NOMO-1 treated with DMSO at 0.1 percent for 48 hours (cell line): ENCODE data around the gene NPLOC4.
"Not testable (repeated sequence)": the region's sequence is repeated elsewhere in the genome, so short reads cannot be mapped to it uniquely, and the experiment has no call there.

Experiments used
- DNase-seq: peaks from one replicate; lab custom pipeline; 2025; ENCODE audit not compliant: unreplicated experiment; lab: John Stamatoyannopoulos, UW

NPLOC4 gene

DNA sequence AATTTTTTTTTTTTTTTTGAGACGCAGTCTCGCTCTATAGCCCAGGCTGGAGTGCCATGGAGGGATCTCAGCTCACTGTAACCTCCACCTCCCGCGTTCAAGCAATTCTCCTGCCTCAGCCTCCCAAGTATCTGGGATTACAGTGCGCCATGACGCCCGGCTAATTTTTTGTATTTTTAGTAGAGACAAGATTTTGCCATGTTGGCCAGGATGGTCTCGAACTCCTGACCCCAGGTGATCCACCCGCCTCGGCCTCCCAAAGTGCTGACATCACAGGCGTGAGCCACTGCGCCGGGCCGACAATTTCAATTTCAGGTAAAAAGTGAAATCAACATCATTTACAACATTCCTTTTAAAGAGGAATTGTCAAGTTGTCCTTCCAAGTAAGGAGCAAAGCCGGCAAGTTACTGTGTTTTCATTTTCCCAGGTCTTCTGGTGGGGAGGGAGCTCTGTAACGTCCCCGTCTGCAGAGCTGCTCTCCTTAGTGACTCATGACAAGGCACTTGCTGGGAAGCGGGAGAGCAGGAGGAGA lies 873 bp downstream of the NPLOC4 start:
- DNase-seq = no peak

DNA sequence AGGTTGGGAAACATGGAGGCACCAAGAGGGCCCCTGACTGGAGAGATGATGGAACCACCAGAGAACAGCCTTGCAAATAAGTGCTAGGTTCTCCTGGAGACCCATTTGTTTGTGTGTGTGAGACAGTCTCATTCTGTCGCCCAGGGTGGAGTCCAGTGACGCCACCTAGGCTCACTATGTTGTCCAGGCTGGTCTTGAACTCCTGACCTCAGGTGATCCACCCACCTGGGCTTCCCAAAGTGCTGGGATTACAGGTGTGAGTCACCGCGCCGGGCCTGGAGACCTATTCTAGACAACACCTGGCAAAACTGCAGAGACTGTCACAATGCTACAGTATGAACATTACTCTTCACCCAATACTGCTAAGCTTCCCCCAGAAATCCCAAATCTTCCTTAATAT lies 1.5 kb downstream of the NPLOC4 start:
- DNase-seq = no peak

DNA sequence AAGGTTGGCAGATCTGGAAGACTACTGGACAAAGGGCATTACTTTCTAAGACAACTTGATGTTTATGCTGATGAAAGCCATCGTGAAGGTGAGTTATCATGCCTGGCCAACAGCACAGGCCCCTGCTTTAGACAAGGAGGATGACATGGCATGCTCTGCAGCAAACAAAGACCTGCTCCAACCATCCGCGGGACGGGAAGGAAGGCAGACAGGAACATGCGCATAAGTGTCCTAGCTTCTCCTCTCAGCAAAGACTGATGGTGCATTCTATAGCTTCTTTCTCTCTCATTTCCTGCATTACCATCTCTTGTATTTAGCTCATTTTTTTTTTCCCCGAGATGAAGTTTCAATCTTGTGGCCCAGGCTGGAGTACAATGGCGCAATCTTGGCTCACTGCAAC lies 5.4 kb downstream of the NPLOC4 start:
- DNase-seq = no peak

DNA sequence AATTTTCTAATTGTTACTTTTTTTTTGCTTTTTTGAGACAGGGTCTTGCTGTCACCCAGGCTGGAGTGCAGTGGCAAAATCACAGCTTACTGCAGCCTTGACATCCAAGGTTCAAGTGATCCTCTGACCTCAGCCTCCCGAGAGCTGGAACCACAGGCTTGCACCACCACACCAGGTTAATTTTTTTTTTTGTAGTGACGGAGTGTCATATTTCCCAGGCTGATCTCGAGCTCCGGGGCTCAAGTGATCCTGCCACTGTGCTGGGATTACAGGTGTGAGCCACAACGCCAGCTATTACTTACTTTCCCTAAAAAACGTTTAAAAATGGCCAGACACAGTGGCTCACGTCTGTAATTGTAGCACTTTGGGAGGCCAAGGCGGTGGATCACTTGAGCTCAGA lies 6.6 kb downstream of the NPLOC4 start:
- DNase-seq = no peak

DNA sequence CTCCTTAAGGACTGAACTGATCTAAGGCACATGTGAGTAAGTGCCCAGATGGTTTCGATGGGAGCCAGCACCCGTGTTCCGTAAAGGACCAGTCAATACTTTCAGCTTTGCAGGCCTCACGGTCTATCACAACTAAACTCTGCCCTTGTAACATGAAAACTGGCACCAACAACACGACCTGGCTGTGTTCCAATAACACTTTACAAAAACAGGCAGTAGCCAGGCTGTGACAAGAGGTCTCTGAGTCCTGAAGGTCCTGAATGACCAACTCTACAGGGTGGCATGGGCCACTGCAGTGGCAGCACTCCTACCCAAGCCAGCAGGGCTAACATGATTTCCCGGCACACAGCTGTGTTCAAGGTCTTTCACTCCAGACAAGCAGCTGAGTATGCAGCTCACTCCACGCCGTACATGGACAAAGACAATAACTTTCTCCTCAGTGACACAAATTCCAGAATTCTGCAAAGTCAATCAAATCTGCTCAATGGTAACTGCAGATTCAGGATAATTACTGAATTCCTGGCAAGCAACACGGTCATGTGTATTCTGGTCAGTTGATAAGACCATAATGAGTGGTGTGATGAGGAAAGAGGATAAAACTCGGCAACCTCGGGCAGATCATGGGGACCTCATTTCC lies 15.3 kb downstream of the NPLOC4 start:
- DNase-seq = no peak

DNA sequence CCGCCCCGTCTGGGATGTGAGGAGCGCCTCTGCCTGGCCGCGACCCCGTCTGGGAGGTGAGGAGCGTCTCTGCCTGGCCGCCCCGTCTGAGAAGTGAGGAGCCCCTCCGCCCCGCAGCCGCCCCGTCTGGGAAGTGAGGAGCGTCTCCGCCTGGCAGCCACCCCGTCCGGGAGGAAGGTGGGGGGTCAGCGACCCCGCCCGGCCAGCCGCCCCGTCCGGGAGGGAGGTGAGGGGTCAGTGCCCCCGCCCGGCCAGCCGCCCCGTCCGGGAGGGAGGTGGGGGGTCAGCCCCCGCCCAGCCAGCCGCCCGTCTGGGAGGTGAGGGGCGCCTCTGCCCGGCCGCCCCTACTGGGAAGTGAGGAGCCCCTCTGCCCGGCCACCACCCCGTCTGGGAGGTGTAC lies 18.6 kb downstream of the NPLOC4 start:
- DNase-seq = not testable (repeated sequence)

DNA sequence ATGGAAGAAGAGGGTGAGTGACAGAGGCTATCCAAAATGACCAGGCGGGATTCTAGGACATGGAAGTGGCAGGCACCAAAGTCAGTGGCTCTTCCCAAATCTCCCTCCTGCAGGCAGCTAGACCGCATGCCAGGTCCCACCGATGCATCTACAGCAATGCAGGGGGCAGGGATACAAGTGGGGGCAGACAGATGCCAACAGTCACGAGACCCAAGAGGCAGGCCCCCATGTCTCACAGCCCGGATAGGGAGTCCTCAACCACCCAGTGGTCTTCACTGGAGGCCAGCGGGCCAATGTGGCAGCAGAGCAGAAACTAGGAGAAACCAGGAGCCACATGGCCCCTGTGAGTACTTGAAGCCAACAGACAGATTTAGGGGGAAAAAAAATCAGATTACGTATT lies 20.0 kb downstream of the NPLOC4 start:
- DNase-seq = no peak

DNA sequence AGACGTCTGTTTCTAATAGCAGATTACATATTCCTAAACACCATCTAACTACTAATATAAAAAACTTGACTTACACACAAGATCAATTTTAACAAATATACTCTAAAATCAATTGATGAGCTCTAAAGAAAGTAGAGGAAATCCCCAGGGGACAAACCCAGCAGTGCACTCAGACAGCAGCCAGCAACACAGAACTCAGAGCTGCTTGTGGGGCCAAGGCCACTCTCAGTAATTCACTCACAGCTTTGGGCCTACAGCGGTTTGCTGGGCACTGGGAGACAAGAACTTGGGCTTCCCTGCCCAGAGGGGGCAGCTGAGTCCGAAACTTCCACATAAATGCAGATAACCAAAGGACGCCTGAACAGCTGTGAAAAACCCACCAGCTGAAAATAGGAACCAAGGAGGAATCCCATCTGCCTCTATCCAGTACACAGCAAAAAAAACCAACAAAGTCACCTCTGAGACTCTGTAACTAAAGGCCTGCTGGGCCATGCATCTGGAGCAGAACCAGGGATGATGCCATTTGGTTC lies 21.4 kb downstream of the NPLOC4 start:
- no peak for DNase-seq

DNA sequence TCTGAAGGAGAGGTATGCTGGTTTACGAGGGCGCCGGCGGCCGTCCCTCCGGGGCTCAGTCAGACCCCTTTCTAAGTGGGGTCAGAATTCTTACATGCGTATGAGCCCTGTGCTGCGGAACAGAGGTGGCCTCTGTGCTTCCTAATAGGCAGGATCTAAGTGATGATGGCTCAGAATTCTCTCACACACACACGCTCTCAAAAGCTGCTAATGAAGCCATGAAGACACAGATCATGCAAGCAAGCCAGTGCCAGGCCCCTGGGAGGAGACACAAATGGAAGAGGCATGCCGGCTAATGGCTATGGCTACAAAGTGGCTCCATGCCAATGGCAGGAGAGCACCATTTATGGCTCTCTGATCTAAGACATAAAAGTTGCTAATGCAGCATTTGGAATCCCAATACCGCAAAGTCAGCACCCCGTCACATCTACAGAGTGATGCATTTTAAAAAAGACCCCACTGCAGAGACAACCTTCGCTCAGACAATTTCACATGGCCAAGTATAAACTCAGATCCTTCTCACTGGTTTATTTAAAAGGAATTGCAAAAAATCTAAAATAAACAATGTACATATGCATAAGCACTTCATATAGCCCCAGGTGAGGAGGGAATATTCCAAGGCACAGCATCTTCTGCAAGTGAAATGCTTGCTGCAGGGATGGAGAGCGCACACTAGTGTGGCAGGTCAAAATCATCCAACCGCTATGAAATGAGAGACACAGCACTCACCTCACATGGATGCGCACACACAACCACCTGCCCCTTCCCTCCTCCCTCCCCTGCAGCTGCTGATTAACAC lies 24.5 kb downstream of the NPLOC4 start:
- DNase-seq = no peak

DNA sequence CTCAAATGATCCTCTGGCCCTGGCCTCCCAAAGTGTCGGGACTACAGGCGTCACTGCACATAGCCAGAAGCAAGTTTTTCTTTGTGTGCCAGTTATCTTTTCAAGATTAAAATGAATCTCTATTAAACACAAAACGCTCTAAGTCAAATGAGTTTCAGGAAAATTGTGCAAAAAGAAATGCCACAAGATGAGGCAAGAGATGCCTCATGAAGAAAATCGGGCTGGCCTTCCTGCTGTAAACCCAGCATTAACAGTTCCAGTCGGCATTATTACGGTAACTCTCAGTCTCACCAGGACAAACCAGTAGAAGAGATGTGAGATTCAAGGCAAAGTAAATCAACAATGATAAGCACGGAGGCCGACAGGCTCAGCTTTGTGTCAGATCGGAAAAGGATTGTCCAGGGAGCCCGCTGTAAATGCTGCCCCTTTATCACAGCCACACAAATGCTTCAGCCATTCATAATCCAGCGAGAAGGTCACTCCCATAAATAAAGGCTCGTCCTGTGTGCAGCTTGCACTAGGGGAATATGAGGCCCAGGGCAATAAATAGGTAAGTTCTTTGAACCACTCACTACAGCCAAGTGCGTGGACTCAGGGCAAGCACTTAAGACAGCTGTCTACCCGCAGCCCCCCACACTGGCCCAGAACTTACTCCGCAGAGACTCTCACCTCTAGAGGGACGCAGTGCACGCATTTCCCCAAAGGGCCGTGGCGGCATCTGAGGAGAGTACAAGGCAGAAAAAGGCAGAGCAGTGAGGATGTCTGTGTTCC lies 27.2 kb downstream of the NPLOC4 start:
- no peak for DNase-seq

DNA sequence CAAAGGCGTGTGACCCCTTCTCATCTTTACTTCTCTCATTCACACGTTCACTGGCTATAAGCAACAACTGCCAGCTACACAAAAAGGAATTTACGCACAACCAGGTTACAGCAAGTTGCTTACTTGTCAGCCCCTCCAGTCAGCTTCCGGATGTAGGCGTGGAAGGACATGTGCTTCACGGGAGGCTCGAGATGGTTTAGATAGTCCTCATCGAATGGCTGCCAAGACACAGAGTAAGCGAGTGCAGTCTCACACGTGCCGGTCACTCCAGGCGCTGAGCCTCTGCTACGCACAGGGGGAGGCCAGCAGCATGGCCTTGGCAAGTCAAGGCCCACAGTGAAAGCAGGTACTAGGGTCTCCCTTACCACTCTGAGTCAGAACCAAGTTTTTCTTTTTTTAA lies 28.3 kb downstream of the NPLOC4 start:
- no peak for DNase-seq

DNA sequence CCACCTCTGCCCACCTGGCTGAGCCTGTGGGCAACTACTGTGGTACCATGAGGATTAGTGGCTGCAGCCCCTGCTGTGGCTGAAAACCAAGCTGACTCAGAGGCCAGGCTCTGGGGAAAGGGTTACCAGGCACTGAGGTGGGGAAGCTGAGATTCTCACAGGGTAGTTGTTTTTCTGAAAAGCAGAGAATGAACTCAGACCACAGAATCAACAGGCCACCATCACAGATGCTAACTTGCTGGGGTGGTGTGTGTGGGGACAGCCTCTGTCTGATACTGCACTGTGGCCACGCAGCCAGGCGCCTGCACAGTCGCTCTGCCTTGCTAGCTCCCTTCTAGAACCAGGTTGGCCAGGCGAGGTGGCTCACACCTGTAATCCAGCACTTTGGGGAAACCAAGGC lies 28.8 kb downstream of the NPLOC4 start:
- no peak for DNase-seq

DNA sequence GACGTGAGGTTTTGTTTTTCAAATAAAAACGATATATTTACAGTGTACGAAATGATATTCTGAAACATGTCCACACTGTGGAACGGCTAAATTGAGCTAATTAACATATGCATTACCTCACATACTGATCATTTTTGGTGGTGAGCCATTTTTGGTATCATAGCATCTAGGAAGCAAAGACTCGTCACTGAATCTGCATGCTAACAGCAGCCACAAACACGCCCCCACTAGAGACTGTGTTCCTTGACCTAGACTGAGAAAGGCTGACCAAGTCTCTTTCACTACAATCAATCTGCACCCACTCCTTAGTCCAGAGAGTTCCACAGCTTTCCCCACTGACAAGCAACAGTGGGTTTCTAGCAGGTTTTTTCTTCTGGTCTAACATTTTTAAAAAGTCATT lies 29.5 kb downstream of the NPLOC4 start:
- DNase-seq = no peak

DNA sequence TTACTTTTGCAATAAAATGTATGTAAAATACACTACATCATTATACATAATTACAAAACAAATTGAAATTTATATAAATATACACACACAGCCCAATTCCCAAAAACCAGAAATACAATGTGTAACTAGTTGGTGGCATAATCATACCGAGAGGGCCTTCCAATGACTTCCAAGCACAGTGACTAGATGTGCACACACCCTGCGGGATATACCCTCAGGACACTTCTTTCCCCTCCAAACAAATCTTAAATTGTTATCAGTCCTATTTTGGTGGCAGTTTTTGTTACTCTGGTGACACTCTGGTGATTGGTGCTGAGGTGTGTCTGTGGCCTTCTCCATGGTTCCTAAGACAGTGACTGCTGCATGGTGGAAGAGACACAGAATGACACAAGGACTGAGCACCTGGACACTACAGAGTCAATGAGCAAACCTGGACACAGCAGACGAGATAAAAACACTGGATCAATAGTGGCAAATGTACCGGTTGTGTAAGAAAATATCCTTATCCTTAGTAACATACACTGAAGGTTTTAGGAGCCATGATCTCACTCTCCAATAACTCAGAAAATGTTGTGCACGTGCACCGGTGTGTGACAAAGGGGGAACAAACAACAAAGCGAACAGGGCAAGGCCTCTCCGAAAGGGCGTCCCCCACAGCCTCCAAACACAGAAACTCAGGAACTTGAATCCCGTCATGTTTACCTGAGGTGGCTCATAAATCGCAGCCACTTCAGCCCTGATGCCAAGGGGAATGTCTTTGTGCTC lies 32.9 kb downstream of the NPLOC4 start:
- no peak for DNase-seq

DNA sequence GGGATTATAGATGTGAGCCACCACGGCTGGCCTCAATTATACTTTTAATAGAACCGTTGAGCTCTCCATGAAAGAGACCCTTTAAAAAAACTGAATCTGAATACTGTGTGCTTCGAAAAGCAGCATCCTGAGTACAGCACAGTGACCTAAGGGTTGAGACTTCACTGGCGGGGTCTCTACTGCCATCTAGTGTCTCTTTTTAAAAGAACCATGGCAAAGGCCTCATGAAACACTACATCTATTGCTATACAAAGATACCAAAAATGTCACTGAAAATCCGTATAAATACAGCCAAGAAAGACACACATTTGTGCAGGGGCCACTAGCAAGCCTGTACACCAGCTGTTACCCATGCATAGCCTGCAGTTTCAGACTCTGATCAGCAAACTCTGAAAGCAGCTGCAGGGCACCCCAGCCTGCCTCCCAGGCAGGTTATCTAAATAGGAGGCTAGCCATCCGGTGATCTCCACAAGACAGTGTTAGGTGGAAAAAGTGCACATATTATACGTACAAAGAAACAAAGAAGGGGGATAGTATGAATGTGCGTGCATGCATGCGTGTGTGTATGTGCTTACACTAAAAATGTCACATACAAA lies 35.3 kb downstream of the NPLOC4 start:
- peak; percentile 77 for DNase-seq

DNA sequence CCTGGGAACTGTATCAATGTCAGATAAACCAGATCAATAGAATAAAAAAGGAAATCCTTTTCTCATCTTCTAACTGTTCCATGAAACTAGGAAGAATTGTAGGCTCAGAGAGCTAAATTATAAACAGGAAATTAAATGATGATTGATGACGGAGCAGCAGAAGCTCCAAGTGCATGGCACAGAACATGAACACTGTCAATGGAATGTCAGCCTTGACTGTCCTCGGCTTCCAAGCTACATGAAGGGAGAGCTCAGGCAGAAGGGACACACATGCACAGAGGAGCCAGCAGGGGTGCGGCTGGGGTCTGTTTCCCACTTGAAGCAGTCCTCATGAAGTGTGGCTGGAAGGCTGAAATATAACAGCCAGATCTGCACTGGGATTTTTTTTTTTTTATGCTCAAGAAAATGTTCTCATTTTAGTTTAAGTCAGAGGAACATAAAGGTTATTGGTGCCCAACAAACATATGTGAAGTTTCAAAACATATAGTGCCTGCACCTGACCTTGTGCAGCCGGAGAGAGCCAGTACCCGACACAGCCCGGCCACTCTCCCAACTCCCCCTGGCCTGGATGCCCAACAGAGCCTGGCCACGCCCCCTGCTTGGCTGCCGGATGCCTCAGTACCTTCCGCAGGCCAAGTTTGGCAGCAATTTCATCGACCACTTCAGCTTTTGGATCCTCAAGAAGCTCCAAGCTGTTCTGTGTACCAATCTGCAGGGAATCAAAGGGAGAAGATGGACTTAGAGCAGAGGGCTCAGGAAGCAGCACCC lies 37.0 kb downstream of the NPLOC4 start:
- DNase-seq = no peak

DNA sequence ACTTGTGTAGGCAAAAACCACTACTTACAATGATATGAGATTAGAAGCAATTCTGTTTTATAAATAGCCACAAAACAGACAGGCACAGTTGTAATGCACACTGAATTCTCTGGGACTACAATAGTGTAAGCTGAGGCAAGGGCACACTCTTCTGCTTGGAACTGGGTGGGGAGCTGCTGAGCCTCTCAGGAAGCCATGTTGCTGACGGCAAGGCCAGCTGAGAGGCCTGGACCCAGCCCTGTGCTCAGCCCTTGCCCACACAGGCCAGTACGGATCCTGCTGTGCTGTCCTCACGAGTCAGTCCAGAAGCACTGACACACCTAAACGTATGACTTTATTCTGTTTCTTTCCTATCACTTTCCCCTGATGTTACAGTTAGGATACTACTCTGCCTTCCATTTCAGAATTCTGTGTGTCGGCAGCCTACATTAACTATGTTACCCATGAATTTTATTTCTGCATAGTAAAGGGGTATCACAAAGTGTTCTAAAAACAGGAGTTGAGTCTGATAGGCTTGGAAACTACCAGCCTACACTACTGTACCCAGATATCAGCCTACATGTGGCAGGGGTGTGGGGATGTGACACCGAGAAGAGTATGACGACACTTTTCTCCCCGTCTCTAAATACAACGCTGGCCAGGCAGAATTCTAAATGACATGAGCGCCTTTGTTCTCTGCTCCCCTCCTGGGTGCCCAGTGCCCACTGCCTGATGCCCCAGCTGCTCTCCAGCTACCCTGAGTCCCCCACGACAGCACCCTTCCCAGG lies 43.6 kb downstream of the NPLOC4 start:
- no peak for DNase-seq

DNA sequence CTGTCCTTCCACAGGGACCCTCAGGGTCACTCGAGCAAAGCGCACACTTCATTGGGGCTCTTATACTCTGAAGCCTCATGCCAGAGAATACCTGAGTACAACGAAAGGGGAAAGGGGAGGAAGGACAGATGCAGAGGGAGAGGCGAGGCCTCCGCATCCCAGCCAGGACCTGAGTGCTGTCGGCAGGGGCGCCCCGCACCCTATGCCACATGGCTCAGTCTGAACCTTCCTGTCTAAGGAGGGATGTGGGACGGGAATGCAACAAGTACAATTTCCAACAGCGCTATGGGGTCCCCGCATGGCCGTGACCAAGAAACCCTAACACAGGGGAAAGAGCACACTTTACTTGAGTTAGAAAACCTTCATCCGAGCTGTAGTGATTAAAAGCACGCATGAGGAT lies 44.9 kb downstream of the NPLOC4 start:
- no peak for DNase-seq

DNA sequence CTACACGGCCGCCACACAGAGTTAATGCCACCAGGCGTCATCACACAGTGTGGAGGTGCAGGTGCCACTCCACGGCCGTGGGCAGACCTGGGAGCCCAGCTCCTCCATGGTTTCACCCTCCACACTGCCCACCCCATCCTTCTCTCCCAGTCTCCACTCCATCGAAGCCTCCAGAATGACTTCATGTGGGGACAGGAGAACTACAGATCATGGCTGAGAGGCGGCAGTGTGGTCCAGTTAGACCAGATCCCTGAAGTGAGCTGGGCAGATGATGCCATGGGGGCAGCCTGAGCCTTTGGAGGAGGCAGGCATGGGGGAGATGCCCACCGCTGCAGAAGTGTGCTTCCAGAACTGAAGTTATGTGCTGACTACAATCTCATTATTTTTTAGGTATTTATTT lies 46.8 kb downstream of the NPLOC4 start:
- DNase-seq = no peak
